IPS-NIHi11 (cell line): ENCODE results near the gene IFI27L2.
"Not testable (repeated sequence)": the region's sequence is repeated elsewhere in the genome, so short reads cannot be mapped to it uniquely, and the experiment has no call there.

Experiments used
- DNase-seq: peaks from one replicate; pipeline ENCODE4 v3.0.0; 2012; ENCODE audit warnings: mixed read lengths, low spot score

Gene IFI27L2

GRCh38 chr14:94129111-94129757, at the start of gene IFI27L2:
TSS of gene IFI27L2 (minus strand) at chr14:94129604. CDS start at chr14:94129564, 40 bp downstream.
- DNase-seq = peak; percentile 92

GRCh38 chr14:94177806-94178205, 48.4 kb upstream of the IFI27L2 start:
- DNase-seq = no peak

- no peak for DNase-seq
These were observed 47.4 kb upstream of the IFI27L2 start for GRCh38 chr14:94176808-94177207.

GRCh38 chr14:94175747-94176146, 46.3 kb upstream of the IFI27L2 start:
- DNase-seq = no peak

- peak; percentile 28 for DNase-seq
These were observed 45.8 kb upstream of the IFI27L2 start for GRCh38 chr14:94175011-94175745.

GRCh38 chr14:94174604-94175010, 45.2 kb upstream of the IFI27L2 start:
- DNase-seq = no peak

GRCh38 chr14:94173885-94174603, 44.6 kb upstream of the IFI27L2 start, which contains the start of gene PPP4R4:
TSS of gene PPP4R4 (plus strand) at chr14:94174322. CDS start at chr14:94174466, 144 bp downstream.
- DNase-seq = peak; percentile 94

- DNase-seq = no peak
These were observed 44.1 kb upstream of the IFI27L2 start for GRCh38 chr14:94173471-94173884.

GRCh38 chr14:94172545-94172944, 43.1 kb upstream of the IFI27L2 start:
- no peak for DNase-seq

GRCh38 chr14:94171208-94171607, 41.8 kb upstream of the IFI27L2 start:
- DNase-seq = no peak

- DNase-seq = no peak
These were observed 40.7 kb upstream of the IFI27L2 start for GRCh38 chr14:94170136-94170535.

GRCh38 chr14:94165744-94166143, 36.3 kb upstream of the IFI27L2 start:
- no peak for DNase-seq

- peak; percentile 33 for DNase-seq
These were observed 35.5 kb upstream of the IFI27L2 start for GRCh38 chr14:94164685-94165431.

- peak; percentile 14 for DNase-seq
These were observed 34.4 kb upstream of the IFI27L2 start for GRCh38 chr14:94163796-94164195.

- no peak for DNase-seq
These were observed 33.1 kb upstream of the IFI27L2 start for GRCh38 chr14:94162466-94162865.

GRCh38 chr14:94161981-94162380, 32.6 kb upstream of the IFI27L2 start:
- DNase-seq = no peak

- no peak for DNase-seq
These were observed 31.7 kb upstream of the IFI27L2 start for GRCh38 chr14:94161058-94161457.

GRCh38 chr14:94158239-94158883, 29.0 kb upstream of the IFI27L2 start:
- DNase-seq = no peak

GRCh38 chr14:94157197-94157596, 27.8 kb upstream of the IFI27L2 start:
- no peak for DNase-seq

- DNase-seq = not testable (repeated sequence)
These were observed 26.7 kb upstream of the IFI27L2 start for GRCh38 chr14:94156143-94156542.

- no peak for DNase-seq
These were observed 24.4 kb upstream of the IFI27L2 start for GRCh38 chr14:94153750-94154342.
